ENCODE results near the gene GFOD1. TPM values are rescaled to one million over a fixed set of nuclear protein-coding genes. Genes with fewer than 3 reads are reported as not detected.

Gene GFOD1
- polyA plus RNA-seq, 2 of the 4 experiments (the other 2 are of a cell fraction), result 2.7 to 3.5 TPM

DNA sequence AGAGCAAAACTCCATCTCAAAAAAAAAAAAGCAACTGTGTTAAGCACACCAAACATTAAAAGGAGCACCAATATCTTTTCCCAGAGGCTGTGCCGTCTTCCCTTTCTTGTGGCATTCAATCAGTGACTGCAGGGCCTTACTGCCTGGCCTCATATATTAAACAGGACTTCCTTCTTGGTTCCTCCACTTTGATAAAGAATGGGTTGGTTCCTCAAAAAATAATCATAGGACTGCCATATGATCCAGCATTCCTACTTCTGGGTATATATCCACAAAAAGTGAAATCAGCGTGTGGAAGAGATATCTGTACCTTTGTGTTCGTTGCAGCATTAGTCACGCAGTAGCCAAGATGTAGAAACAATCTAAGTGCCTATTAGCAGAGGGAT, 40.3 kb upstream of the GFOD1 start:
- 90% methylated on average over 4 of the region's 4 CpGs for WGBS (ENCODE audit: missing lambda C conversion rate)
- Histone ChIP-seq H3K4me1 (no peaks in the 10 kb centered on the region), H3K4me2 (no peak overlapping the region), H3K4me3 (no peak overlapping the region), H3K9me3 (no peaks in the 10 kb centered on the region), H3K27ac (no peak overlapping the region)
- no peak for DNase-seq (ENCODE audit: low read depth in 1 of 2, low spot score in 1 of 2)
- ChIA-PET POLR2A (interaction anchor here (1.2 kb wide), 1 partner anchor 47 kb away, joined by 3 read pairs; the partner anchor contains the start of gene SIRT5), CTCF (no interaction called here)
- no peak for FAIRE-seq
- ATAC-seq, result no peak
- no peak for TF ChIP-seq RNF2 (IDR thresholded peaks at IDR 0.05; ENCODE audit: borderline replicate concordance, low read depth)

DNA sequence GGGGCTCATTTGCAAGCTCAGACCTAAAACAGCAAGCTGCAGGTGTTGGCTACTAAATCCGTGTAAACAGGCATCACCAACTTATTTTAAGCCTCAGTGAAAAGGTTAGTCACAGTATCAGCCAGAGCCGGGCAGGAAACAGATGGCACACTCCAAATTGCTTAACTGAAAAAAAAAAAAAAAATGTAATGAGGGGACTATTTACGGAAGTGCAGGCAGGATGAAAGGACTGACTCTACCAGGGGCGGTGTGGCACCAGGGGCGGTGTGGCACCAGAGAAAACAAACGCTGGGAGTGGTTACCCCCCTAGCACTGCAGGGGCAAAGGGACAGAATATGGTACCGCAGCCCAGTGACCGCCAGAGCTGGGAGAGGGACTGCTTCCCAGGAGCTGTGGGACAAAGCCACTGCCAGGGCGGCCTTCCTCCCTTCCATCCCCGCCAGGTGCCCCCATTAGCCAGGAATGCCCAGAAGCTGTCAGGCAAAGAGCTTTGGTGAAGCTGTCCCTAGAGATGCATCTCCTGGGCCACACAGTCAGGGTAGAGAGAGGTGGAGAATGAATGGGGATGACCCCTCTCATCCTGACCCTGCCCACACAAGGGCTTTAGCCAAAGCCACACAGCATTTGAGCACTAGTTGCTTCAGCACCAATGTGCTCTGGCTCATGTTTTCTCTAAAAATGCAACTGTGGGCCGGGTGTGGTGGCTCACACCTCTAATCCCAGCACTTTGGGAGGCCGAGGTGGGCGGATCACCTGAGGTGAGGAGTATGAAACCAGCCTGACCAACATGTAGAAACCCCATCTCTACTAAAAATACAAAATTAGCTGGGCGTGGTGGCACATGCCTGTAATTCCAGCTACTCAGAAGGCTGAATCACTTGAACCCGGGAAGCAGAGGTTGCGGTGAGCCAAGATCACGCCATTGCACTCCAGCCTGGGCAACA, 39.6 kb upstream of the GFOD1 start:
- 69% methylated on average over 16 of the region's 17 CpGs for WGBS (ENCODE audit: missing lambda C conversion rate)
- POLR2A ChIA-PET, result interaction anchor here (1.2 kb wide), 1 partner anchor 48 kb away, joined by 3 read pairs; the partner anchor contains the start of gene SIRT5
- no peak overlapping the region for H3K27ac ChIP-seq
- no peak overlapping the region for H3K4me3 ChIP-seq
- TF ChIP-seq CBX2 (IDR thresholded peaks at IDR 0.05; ENCODE audit: borderline replicate concordance, low read depth) (no peak), KDM1A (IDR thresholded peaks at IDR 0.05; ENCODE audit: low read depth) (no peak), MAFK (IDR thresholded peaks at IDR 0.05; ENCODE audit: partially characterized antibody) (no peak), ZFP36 (IDR thresholded peaks at IDR 0.05; ENCODE audit: borderline replicate concordance, partially characterized antibody) (no peak)
- TF ChIP-seq, protein P1, sequence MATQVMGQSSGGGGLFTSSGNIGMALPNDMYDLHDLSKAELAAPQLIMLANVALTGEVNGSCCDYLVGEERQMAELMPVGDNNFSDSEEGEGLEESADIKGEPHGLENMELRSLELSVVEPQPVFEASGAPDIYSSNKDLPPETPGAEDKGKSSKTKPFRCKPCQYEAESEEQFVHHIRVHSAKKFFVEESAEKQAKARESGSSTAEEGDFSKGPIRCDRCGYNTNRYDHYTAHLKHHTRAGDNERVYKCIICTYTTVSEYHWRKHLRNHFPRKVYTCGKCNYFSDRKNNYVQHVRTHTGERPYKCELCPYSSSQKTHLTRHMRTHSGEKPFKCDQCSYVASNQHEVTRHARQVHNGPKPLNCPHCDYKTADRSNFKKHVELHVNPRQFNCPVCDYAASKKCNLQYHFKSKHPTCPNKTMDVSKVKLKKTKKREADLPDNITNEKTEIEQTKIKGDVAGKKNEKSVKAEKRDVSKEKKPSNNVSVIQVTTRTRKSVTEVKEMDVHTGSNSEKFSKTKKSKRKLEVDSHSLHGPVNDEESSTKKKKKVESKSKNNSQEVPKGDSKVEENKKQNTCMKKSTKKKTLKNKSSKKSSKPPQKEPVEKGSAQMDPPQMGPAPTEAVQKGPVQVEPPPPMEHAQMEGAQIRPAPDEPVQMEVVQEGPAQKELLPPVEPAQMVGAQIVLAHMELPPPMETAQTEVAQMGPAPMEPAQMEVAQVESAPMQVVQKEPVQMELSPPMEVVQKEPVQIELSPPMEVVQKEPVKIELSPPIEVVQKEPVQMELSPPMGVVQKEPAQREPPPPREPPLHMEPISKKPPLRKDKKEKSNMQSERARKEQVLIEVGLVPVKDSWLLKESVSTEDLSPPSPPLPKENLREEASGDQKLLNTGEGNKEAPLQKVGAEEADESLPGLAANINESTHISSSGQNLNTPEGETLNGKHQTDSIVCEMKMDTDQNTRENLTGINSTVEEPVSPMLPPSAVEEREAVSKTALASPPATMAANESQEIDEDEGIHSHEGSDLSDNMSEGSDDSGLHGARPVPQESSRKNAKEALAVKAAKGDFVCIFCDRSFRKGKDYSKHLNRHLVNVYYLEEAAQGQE (IDR thresholded peaks at IDR 0.05), result no peak
- TF ChIP-seq, protein P2, sequence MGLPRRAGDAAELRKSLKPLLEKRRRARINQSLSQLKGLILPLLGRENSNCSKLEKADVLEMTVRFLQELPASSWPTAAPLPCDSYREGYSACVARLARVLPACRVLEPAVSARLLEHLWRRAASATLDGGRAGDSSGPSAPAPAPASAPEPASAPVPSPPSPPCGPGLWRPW (IDR thresholded peaks at IDR 0.05), result no peak
- no peak for ATAC-seq
- CTCF ChIA-PET, result interaction anchor here (1.0 kb wide), 1 partner anchor 48 kb away, joined by 4 read pairs; the partner anchor contains the start of gene SIRT5
- no peak for FAIRE-seq
- no peak for DNase-seq (ENCODE audit: low read depth in 1 of 2, low spot score in 1 of 2)
- H3K4me2 ChIP-seq, result no peak overlapping the region
- H3K4me1 ChIP-seq, result no peaks in the 10 kb centered on the region
- no peaks in the 10 kb centered on the region for H3K9me3 ChIP-seq

DNA sequence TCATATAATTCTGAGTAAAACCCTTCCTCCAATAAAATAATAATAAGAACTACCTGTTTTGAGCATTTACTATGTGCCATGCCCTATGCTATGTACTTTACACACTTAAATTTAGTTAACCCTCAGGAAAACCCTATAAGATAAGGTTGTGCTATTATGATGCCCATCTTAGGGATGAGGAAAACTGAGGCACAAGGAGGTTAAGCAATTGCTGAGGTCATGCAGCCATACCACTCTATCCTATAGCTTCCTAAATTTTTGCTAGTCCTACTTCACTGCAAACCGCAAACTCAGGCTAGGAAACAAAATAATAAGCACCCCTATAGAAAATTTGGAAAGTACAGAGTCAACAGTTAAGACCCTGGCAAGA, 38.9 kb upstream of the GFOD1 start:
- no peaks in the 10 kb centered on the region for H3K9me3 ChIP-seq
- no peak for DNase-seq (ENCODE audit: low read depth in 1 of 2, low spot score in 1 of 2)
- no peak overlapping the region for H3K27ac ChIP-seq
- no peaks in the 10 kb centered on the region for H3K4me1 ChIP-seq
- H3K4me3 ChIP-seq, result no peak overlapping the region
- no peak for FAIRE-seq
- ChIA-PET POLR2A (interaction anchor here (1.2 kb wide), 1 partner anchor 48 kb away, joined by 3 read pairs; the partner anchor contains the start of gene SIRT5), CTCF (interaction anchor here (1.0 kb wide), 1 partner anchor 48 kb away, joined by 4 read pairs; the partner anchor contains the start of gene SIRT5)
- 100% methylated on average over 1 of the region's 1 CpG for WGBS (ENCODE audit: missing lambda C conversion rate)
- H3K4me2 ChIP-seq, result no peak overlapping the region
- TF ChIP-seq RNF2 (IDR thresholded peaks at IDR 0.05; ENCODE audit: borderline replicate concordance, low read depth) (no peak), ZNF302 (CRISPR knock-in tag; IDR thresholded peaks at IDR 0.05) (no peak), RCOR1 (IDR thresholded peaks at IDR 0.05; ENCODE audit: low read depth, low read length) (no peak), HOXB5 (CRISPR knock-in tag; IDR thresholded peaks at IDR 0.05) (no peak), PHF8 (IDR thresholded peaks at IDR 0.05; ENCODE audit: borderline replicate concordance, low read depth) (no peak), JUNB (IDR thresholded peaks at IDR 0.05) (no peak), NR3C1 (IDR thresholded peaks at IDR 0.05) (no peak), CBX2 (IDR thresholded peaks at IDR 0.05; ENCODE audit: borderline replicate concordance, low read depth) (no peak), EHMT2 (IDR thresholded peaks at IDR 0.05; ENCODE audit: low read depth) (no peak), NPAS2 (CRISPR knock-in tag; IDR thresholded peaks at IDR 0.05; ENCODE audit: borderline replicate concordance) (no peak), RFX5 (IDR thresholded peaks at IDR 0.05) (no peak), POLR2AphosphoS2 (conservative IDR thresholded peaks at IDR 0.05; ENCODE audit: low read length) (no peak), CHD4 (IDR thresholded peaks at IDR 0.05; ENCODE audit: borderline replicate concordance) (no peak), RAD21 (conservative IDR thresholded peaks at IDR 0.05 in 1 of 2, IDR thresholded peaks at IDR 0.05 in 1 of 2) (no peak), JUN (IDR thresholded peaks at IDR 0.05) (no peak), FOSB (CRISPR knock-in tag; IDR thresholded peaks at IDR 0.05) (no peak), HOXB13 (CRISPR knock-in tag; IDR thresholded peaks at IDR 0.05; ENCODE audit: low read depth) (no peak), KDM5A (IDR thresholded peaks at IDR 0.05) (no peak)
- TF ChIP-seq, protein P3, sequence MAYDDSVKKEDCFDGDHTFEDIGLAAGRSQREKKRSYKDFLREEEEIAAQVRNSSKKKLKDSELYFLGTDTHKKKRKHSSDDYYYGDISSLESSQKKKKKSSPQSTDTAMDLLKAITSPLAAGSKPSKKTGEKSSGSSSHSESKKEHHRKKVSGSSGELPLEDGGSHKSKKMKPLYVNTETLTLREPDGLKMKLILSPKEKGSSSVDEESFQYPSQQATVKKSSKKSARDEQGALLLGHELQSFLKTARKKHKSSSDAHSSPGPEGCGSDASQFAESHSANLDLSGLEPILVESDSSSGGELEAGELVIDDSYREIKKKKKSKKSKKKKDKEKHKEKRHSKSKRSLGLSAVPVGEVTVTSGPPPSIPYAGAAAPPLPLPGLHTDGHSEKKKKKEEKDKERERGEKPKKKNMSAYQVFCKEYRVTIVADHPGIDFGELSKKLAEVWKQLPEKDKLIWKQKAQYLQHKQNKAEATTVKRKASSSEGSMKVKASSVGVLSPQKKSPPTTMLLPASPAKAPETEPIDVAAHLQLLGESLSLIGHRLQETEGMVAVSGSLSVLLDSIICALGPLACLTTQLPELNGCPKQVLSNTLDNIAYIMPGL (CRISPR knock-in tag; IDR thresholded peaks at IDR 0.05; ENCODE audit: borderline replicate concordance), result no peak
- ATAC-seq, result no peak

All from A549 (cell line).